Measurements from ENCODE around the gene PPP2R2B.

GRCh38 chr5:146640285-146640896 is 238.2 kb downstream of the PPP2R2B start:
- TF ChIP-seq CTCF (optimal IDR thresholded peaks at IDR 0.05 in 1 of 3, IDR thresholded peaks at IDR 0.05 in 1 of 3, conservative IDR thresholded peaks at IDR 0.05 in 1 of 3; ENCODE audit: extremely low read depth in 1 of 3, insufficient read depth in 2 of 3, low read length in 3 of 3) (no peak), EZH2 (IDR thresholded peaks at IDR 0.05; ENCODE audit: low read length) (no peak)
